ENCODE results near the gene PRKN.
"Not testable (repeated sequence)": the region's sequence is repeated elsewhere in the genome, so short reads cannot be mapped to it uniquely, and the experiment has no call there.

PRKN gene

GRCh38 chr6:161496941-161497340 lies 1230.6 kb downstream of the PRKN start:
- intact Hi-C loops (cut with DNase I; ENCODE audit: low total_unique reads): no loop called here
- Histone ChIP-seq H3K27ac (no peak overlapping the region), H3K27me3 (no peaks in the 10 kb centered on the region), H3K4me1 (no peaks in the 10 kb centered on the region), H3K36me3 (no peaks in the 10 kb centered on the region), H3K4me3 (no peak overlapping the region), H3K9me3 (peaks cover 0 to 5% (median 0%) of the 10 kb centered on the region in 3 donors)
- DNase-seq: no peak
- TF ChIP-seq CTCF (IDR thresholded peaks at IDR 0.05): no peak

- H3K36me3 ChIP-seq; H3K27ac ChIP-seq; H3K27me3 ChIP-seq; intact Hi-C loops (cut with DNase I; ENCODE audit: low total_unique reads); H3K4me1 ChIP-seq; DNase-seq; H3K4me3 ChIP-seq; H3K9me3 ChIP-seq: not testable (repeated sequence)
These were observed 1231.3 kb downstream of the PRKN start for GRCh38 chr6:161496271-161496670.

GRCh38 chr6:161494566-161494965 lies 1233.0 kb downstream of the PRKN start:
- Histone ChIP-seq H3K27ac (no peak overlapping the region), H3K27me3 (no peaks in the 10 kb centered on the region), H3K9me3 (peaks cover 0 to 5% (median 0%) of the 10 kb centered on the region in 3 donors), H3K36me3 (no peaks in the 10 kb centered on the region), H3K4me3 (no peak overlapping the region), H3K4me1 (no peaks in the 10 kb centered on the region)
- intact Hi-C loops (cut with DNase I; ENCODE audit: low total_unique reads): no loop called here
- DNase-seq: no peak
- no peak for TF ChIP-seq CTCF (IDR thresholded peaks at IDR 0.05)

GRCh38 chr6:161493576-161494118 lies 1233.9 kb downstream of the PRKN start:
- H3K27ac ChIP-seq: no peak overlapping the region
- no peak for TF ChIP-seq CTCF (IDR thresholded peaks at IDR 0.05)
- intact Hi-C loops (cut with DNase I; ENCODE audit: low total_unique reads): no loop called here
- no peak for DNase-seq
- no peaks in the 10 kb centered on the region for H3K4me1 ChIP-seq
- no peaks in the 10 kb centered on the region for H3K36me3 ChIP-seq
- no peaks in the 10 kb centered on the region for H3K27me3 ChIP-seq
- peaks cover 0 to 5% (median 0%) of the 10 kb centered on the region in 3 donors for H3K9me3 ChIP-seq
- H3K4me3 ChIP-seq: no peak overlapping the region

GRCh38 chr6:161489626-161490306 lies 1237.8 kb downstream of the PRKN start:
- Histone ChIP-seq H3K9me3 (no peaks in the 10 kb centered on the region), H3K27me3 (no peaks in the 10 kb centered on the region), H3K27ac (no peak overlapping the region), H3K4me1 (no peaks in the 10 kb centered on the region), H3K4me3 (no peak overlapping the region), H3K36me3 (no peaks in the 10 kb centered on the region)
- no peak for DNase-seq
- intact Hi-C loops (cut with DNase I; ENCODE audit: low total_unique reads): no loop called here
- TF ChIP-seq CTCF (IDR thresholded peaks at IDR 0.05): no peak

- Histone ChIP-seq H3K27me3 (no peaks in the 10 kb centered on the region), H3K4me3 (no peak overlapping the region), H3K4me1 (no peaks in the 10 kb centered on the region), H3K9me3 (no peaks in the 10 kb centered on the region), H3K27ac (no peak overlapping the region), H3K36me3 (no peaks in the 10 kb centered on the region)
- DNase-seq: no peak
- no peak for TF ChIP-seq CTCF (IDR thresholded peaks at IDR 0.05)
- intact Hi-C loops (cut with DNase I; ENCODE audit: low total_unique reads): no loop called here
These were observed 1239.9 kb downstream of the PRKN start for GRCh38 chr6:161487694-161488093.

Measured in tibial artery (tissue), 4 donors.